Activated CD8-positive, alpha-beta T cell treated with anti-CD3 and anti-CD28 coated beads for 36 hours (primary cell): Measurements from ENCODE around the gene LAMA5. TPM values are rescaled to one million over a fixed set of nuclear protein-coding genes. Genes with fewer than 3 reads are reported as not detected.

ENCODE experiments used
- ATAC-seq: fragments of 200-7000 bp; cut with Tn5 transposase; one replicate; pipeline ENCODE4 v1.10.0; 2021; ENCODE audit warnings: mild to moderate bottlenecking, moderate library complexity
- CTCF ChIA-PET: fragments of 350-600 bp; sonication (Branson Sonifier 250); formaldehyde crosslinking; loops from one replicate; lab custom pipeline; 2021; ENCODE audit warnings: antibody characterized with exemption; lab: Charles Lee
- POLR2A ChIA-PET: fragments of 350-600 bp; sonication (Branson Sonifier 250); formaldehyde crosslinking; loops from one replicate; lab custom pipeline; 2021; ENCODE audit warnings: antibody characterized with exemption; lab: Charles Lee
- DNase-seq: peaks from one replicate; pipeline ENCODE4 v3.0.0-alpha.2; 2020
- H3K27ac Mint-ChIP-seq: one replicate; pipeline ENCODE4 v1.8.0; 2021; ENCODE audit warnings: mild to moderate bottlenecking, mixed read lengths
- H3K27me3 Mint-ChIP-seq: one replicate; pipeline ENCODE4 v1.8.0; 2021; ENCODE audit warnings: mixed read lengths
- H3K36me3 Mint-ChIP-seq: one replicate; pipeline ENCODE4 v1.8.0; 2021; ENCODE audit warnings: low read depth, mixed read lengths
- H3K4me1 Mint-ChIP-seq: one replicate; pipeline ENCODE4 v1.8.0; 2021; ENCODE audit warnings: low read depth, mixed read lengths
- H3K4me3 Mint-ChIP-seq: one replicate; pipeline ENCODE4 v1.8.0; 2021; ENCODE audit warnings: mild to moderate bottlenecking, moderate library complexity, mixed read lengths
- H3K9me3 Mint-ChIP-seq: one replicate; pipeline ENCODE4 v1.8.0; 2021; ENCODE audit warnings: mixed read lengths
- CTCF ChIP-seq: fragments of 200-600 bp; IDR thresholded peaks from one replicate; pipeline ENCODE4 v1.8.0; 2022; ENCODE audit warnings: antibody characterized with exemption, mild to moderate bottlenecking
- intact Hi-C: fragments of 100-400 bp; cut with micrococcal nuclease; formaldehyde crosslinking; loops from one replicate; pipeline ENCODE4 v1.10.0; 2022
- total RNA-seq, 2 experiments: library from RNA; stranded (reverse); gene quantifications; one replicate each; pipeline ENCODE4 v1.2.3, GENCODE V29; 2021

Gene LAMA5
- total RNA-seq, 2 experiments from 2014 or later = 0.25 to 0.76 TPM

GRCh38 chr20:62353289-62354030 is 13.7 kb downstream of the LAMA5 start:
- no peak for TF ChIP-seq CTCF
- Mint-ChIP-seq H3K4me3 (no peak overlapping the region), H3K4me1 (no peaks in the 10 kb centered on the region), H3K27me3 (no peaks in the 10 kb centered on the region), H3K9me3 (peaks cover 5% of the 10 kb centered on the region), H3K36me3 (no peaks in the 10 kb centered on the region), H3K27ac (no peak overlapping the region)
- POLR2A ChIA-PET = no interaction called here
- ATAC-seq (no peak), DNase-seq (no peak)
- CTCF ChIA-PET = no interaction called here
- intact Hi-C loops = no loop called here

DNA sequence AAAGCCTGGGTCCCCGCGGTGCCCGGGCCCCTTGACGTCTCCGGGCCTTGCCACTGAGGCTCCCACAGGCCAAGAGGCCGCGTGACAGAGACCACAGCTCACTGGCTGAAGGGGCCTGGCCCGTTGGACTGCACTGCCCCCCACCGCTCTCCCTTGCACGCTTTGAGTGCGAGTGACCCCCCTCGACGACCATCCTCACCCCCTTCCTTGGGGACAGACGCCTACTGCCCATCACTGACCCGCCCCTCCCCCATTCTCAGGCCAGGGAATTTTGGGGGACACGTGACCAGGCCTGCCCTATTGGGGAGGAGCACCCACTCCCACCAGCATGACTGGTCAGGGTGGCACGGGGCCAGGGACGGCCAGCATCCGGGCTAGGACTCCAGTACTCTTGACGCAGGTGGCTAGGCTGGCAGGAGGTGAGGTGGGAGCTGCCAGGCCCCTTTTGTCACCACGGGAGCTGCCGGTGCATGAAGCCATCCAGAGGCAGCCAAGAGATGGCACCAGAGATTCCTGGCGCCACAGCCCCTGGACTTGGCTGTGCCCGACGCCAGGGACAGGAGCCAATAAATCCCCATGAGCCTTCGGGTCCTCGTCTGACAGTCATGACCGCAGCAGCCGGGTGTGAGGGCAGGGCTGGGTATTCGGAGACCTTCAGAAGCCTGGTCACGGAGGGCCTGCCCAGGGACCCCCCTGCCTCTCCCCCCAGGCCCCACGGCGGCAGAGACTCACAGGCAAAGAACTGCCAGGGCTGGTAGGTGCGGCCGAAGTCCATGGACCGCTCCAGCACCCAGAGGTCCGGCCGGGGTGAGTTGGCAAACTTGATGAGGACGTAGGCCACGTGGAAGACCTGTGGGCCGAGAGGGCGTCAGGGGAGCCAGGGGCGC is 14.5 kb downstream of the LAMA5 start:
- intact Hi-C loops = no loop called here
- H3K27ac Mint-ChIP-seq = no peak overlapping the region

DNA sequence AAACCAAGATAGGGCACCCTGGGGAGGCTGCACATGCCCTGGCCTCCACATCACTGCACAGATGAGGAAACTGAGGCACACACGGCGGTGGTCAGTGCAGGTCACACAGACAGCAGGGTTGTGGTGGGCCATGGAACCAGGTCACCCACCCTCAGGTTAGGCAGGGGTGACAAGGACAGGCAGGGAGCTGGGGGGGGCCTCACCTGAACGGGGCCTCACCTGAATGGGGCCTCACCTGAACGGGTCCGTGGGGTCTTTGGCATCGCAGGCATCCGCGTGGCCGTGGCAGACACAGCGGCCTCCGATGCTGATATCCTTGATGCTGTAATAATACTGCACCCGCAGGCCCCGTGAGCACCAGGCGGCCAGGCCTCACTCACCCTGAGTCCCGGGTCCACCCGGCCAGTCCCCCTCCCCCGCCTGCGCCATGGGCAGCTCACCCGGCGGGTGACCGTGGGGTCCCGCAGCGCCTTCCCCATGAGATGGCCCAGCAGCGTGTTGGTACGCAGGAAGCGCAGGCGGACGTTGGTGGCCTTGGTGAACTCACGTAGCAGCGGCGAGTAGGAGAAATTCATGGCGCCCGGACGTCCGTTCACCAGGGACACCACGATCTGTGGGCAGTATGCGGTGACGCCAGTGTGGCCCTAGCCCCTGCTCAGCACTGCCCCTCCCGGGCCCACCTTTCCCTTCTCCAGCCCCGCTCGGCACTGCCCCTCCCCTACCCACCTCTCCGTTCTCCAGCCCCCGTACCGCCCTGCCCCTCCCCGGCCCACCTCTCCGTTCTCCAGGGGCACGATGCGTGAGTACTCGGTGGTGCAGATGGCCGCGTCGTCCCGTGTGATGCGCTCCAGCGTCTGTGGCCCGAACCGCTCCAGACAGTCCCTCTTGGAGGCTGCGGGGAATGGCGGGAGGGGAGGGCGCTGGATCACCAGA is 15.4 kb downstream of the LAMA5 start:
- Mint-ChIP-seq H3K4me1 (no peaks in the 10 kb centered on the region), H3K27me3 (no peaks in the 10 kb centered on the region), H3K27ac (no peak overlapping the region), H3K36me3 (no peaks in the 10 kb centered on the region), H3K9me3 (peaks cover 8% of the 10 kb centered on the region), H3K4me3 (no peak overlapping the region)
- ChIA-PET CTCF (no interaction called here), POLR2A (no interaction called here)
- no peak for TF ChIP-seq CTCF
- DNase-seq = no peak
- intact Hi-C loops = no loop called here
- no peak for ATAC-seq

More for the DNA sequence above, 14.5 kb downstream of the LAMA5 start:
- CTCF ChIA-PET = no interaction called here
- H3K4me1 Mint-ChIP-seq = no peaks in the 10 kb centered on the region
- DNase-seq (no peak), ATAC-seq (no peak)
- no peaks in the 10 kb centered on the region for H3K27me3 Mint-ChIP-seq
- H3K4me3 Mint-ChIP-seq = no peak overlapping the region
- TF ChIP-seq CTCF = no peak
- H3K36me3 Mint-ChIP-seq = no peaks in the 10 kb centered on the region
- POLR2A ChIA-PET = no interaction called here
- peaks cover 8% of the 10 kb centered on the region for H3K9me3 Mint-ChIP-seq

GRCh38 chr20:62350629-62351422 is 16.3 kb downstream of the LAMA5 start:
- no peak for DNase-seq
- intact Hi-C loops = no loop called here
- CTCF ChIA-PET = no interaction called here

More at GRCh38 chr20:62350629-62351422, 16.3 kb downstream of the LAMA5 start:
- no peak overlapping the region for H3K27ac Mint-ChIP-seq
- H3K27me3 Mint-ChIP-seq = no peaks in the 10 kb centered on the region
- no peaks in the 10 kb centered on the region for H3K4me1 Mint-ChIP-seq
- H3K9me3 Mint-ChIP-seq = peaks cover 8% of the 10 kb centered on the region
- POLR2A ChIA-PET = no interaction called here
- no peak for TF ChIP-seq CTCF
- no peak overlapping the region for H3K4me3 Mint-ChIP-seq
- H3K36me3 Mint-ChIP-seq = no peaks in the 10 kb centered on the region
- no peak for ATAC-seq
